ENCODE data around the gene PLA2G2C. TPM values are rescaled to one million over a fixed set of nuclear protein-coding genes. Genes with fewer than 3 reads are reported as not detected.

PLA2G2C gene
- total RNA-seq, 1 donor = not detected

DNA sequence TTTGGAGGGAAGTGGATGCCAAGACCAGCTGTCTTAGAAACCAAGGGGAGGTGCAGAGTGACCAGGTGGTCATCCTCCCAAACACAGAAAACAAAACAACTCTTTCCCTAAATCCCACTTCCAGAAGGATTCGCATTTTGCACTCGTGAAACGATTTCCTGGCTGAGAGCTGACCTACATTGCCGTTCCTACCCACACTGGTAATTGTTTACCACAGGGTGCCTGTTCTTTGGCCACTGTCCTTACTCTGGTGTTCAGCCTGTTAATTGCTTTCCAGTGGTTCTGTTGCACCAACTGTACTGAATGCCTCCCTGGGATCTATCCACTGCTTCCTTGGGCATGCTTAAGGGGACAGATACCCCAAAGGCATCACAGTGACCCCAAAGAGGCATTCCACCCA is 23.2 kb upstream of the PLA2G2C start:
- no peak overlapping the region for H3K4me3 ChIP-seq (ENCODE audit: low read depth, low read length)
- no peak for DNase-seq (ENCODE audit: low read depth)
- TF ChIP-seq, protein P1, sequence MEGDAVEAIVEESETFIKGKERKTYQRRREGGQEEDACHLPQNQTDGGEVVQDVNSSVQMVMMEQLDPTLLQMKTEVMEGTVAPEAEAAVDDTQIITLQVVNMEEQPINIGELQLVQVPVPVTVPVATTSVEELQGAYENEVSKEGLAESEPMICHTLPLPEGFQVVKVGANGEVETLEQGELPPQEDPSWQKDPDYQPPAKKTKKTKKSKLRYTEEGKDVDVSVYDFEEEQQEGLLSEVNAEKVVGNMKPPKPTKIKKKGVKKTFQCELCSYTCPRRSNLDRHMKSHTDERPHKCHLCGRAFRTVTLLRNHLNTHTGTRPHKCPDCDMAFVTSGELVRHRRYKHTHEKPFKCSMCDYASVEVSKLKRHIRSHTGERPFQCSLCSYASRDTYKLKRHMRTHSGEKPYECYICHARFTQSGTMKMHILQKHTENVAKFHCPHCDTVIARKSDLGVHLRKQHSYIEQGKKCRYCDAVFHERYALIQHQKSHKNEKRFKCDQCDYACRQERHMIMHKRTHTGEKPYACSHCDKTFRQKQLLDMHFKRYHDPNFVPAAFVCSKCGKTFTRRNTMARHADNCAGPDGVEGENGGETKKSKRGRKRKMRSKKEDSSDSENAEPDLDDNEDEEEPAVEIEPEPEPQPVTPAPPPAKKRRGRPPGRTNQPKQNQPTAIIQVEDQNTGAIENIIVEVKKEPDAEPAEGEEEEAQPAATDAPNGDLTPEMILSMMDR (IDR thresholded peaks at IDR 0.05; ENCODE audit: insufficient read depth, low read length) = no peak

DNA sequence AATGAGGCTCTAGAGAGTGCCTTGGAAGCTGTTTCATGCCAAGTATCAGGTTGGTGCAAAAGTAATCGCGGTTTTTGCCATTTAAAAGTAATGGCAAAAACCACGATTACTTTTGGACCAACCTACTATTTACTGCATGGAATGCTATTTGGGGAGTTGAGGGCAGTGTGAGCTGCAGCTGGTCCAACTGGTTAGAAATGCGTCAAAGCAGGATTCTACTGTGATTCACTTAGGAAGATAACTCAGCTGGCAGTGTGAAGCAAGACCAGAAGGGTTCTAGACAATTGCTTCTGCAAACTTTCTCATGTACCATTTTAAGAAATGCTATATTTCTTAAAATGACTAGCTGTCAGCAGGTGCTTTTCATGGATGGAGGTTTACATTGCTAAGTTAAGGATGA is 21.2 kb upstream of the PLA2G2C start:
- no peak overlapping the region for H3K4me3 ChIP-seq (ENCODE audit: low read depth, low read length)
- DNase-seq (ENCODE audit: low read depth) = no peak
- TF ChIP-seq, protein P1 (IDR thresholded peaks at IDR 0.05; ENCODE audit: insufficient read depth, low read length) = no peak

DNA sequence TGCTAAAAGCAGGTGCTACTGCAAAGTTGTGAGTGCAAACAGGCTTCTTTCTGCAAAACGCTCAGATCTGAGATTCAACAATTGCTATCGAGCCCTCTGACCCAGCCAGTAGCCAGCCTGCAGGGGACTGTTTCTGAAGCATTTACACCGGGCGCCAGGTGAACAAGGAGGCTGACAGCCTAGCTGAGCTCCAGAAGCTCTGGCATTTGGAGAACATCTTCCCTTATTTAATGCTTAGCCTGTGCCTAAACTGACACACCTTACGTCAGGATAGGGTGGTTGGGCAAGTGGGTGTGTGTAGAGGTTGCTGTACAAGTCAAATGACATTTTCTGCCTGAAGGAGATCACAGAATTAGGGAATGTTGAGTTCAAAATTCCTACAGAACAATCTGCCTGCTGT is 15.8 kb upstream of the PLA2G2C start:
- no peak for DNase-seq (ENCODE audit: low read depth)
- H3K4me3 ChIP-seq (ENCODE audit: low read depth, low read length) = no peak overlapping the region
- TF ChIP-seq, protein P1 (IDR thresholded peaks at IDR 0.05; ENCODE audit: insufficient read depth, low read length) = no peak

DNA sequence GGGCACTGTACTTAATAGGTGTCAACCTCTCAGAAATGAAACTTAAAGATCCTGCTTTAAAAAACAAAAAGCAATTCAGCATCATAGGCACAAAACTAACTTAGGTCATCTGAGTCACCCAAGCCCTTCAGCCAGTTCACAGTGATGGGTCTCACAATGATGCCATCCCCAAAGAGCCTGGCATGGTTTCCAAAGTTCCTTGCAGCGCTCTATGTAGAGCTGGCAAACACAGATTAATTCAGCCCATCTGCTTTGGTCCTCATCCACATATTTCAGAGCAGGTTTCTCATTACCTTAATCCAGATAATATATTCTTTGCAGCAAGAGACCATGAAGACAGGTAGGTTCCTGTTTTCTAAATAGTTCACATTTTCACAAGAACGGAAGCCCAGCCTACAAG is 14.6 kb upstream of the PLA2G2C start:
- no peak overlapping the region for H3K4me3 ChIP-seq (ENCODE audit: low read depth, low read length)
- TF ChIP-seq, protein P1 (IDR thresholded peaks at IDR 0.05; ENCODE audit: insufficient read depth, low read length) = no peak
- DNase-seq (ENCODE audit: low read depth) = no peak

GRCh38 chr1:20199840-20200239 is 13.5 kb upstream of the PLA2G2C start:
- H3K4me3 ChIP-seq (ENCODE audit: low read depth, low read length) = no peak overlapping the region
- TF ChIP-seq, protein P1 (IDR thresholded peaks at IDR 0.05; ENCODE audit: insufficient read depth, low read length) = no peak
- DNase-seq (ENCODE audit: low read depth) = no peak

- H3K4me3 ChIP-seq (ENCODE audit: low read depth, low read length) = no peak overlapping the region
- TF ChIP-seq, protein P1 (IDR thresholded peaks at IDR 0.05; ENCODE audit: insufficient read depth, low read length) = no peak
- DNase-seq (ENCODE audit: low read depth) = no peak
Observed at GRCh38 chr1:20199403-20199802, 13.1 kb upstream of the PLA2G2C start.

- TF ChIP-seq, protein P1 (IDR thresholded peaks at IDR 0.05; ENCODE audit: insufficient read depth, low read length) = no peak
- DNase-seq (ENCODE audit: low read depth) = no peak
- no peak overlapping the region for H3K4me3 ChIP-seq (ENCODE audit: low read depth, low read length)
Observed at GRCh38 chr1:20198918-20199317, 12.6 kb upstream of the PLA2G2C start.
